ENCODE measurements around the gene AOPEP.

DNA sequence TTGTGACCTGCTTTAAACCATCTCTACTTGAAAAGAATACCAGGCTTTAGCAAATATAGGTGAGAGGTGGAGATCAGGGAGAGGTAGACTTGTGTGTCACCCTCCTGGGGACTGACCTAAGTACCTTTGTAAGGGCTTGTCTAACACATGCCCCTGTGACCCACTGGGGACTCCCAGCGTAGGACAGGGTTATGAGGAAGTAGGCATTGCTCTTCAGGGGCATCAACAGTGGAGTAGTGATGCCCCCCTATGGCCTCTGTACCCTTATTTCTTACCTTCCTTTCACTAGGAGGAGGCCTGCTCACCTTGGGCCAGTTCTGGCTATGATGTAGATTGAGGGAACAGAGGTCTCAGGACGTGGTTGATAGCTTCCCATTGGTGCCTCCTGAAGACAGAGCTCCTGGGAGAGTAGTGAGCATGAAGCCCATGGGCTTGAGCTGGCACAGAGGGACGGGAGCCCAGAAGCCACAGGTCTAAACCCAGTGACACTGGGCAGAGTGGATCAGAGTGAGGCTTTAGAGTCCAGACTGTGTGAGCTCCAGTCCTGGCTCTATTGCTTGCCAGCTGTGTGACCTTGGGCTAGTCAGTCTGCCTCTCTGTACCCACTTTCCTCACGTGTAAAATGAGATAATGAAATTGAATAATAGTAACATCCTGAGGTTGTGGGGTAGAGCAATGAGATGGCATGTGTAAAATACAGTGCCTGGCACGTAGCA is 191.7 kb downstream of the AOPEP start:
- TF ChIP-seq, protein P1, sequence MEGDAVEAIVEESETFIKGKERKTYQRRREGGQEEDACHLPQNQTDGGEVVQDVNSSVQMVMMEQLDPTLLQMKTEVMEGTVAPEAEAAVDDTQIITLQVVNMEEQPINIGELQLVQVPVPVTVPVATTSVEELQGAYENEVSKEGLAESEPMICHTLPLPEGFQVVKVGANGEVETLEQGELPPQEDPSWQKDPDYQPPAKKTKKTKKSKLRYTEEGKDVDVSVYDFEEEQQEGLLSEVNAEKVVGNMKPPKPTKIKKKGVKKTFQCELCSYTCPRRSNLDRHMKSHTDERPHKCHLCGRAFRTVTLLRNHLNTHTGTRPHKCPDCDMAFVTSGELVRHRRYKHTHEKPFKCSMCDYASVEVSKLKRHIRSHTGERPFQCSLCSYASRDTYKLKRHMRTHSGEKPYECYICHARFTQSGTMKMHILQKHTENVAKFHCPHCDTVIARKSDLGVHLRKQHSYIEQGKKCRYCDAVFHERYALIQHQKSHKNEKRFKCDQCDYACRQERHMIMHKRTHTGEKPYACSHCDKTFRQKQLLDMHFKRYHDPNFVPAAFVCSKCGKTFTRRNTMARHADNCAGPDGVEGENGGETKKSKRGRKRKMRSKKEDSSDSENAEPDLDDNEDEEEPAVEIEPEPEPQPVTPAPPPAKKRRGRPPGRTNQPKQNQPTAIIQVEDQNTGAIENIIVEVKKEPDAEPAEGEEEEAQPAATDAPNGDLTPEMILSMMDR (IDR thresholded peaks at IDR 0.05): no peak
- no peak for TF ChIP-seq POLR2AphosphoS5 (IDR thresholded peaks at IDR 0.05)

All from sigmoid colon (tissue), 4 donors.